Tibial artery (tissue), 4 donors: ENCODE results near the gene DAW1.

Experiments used
- DNase-seq, 2 donors: peaks; one replicate each; pipeline ENCODE4 v3.0.0-alpha.2; 2019
- H3K27ac ChIP-seq, 2 donors: fragments of 200-600 bp; sonication (generic) in 1 of 2; 1 replicate in 1 of 2; 2 replicates in 1 of 2; pipeline ENCODE4 v1.5.1; 2018 to 2019; ENCODE audit warnings: mild to moderate bottlenecking in 1 of 2
- H3K27me3 ChIP-seq, 2 donors: fragments of 200-600 bp; sonication (generic) in 1 of 2; one replicate each; pipeline versions ENCODE4 v1.5.1 to v1.6.0; 2016 to 2019
- H3K36me3 ChIP-seq, 3 donors: fragments of 200-600 bp; sonication (generic) in 2 of 3; one replicate each; pipeline ENCODE4 v1.5.1; 2016 to 2019; ENCODE audit warnings: mild to moderate bottlenecking in 2 of 3
- H3K4me1 ChIP-seq, 4 donors: fragments of 200-600 bp; sonication (generic) in 2 of 4; 1 replicate in 3 of 4; 2 replicates in 1 of 4; pipeline ENCODE4 v1.5.1; 2016 to 2019
- H3K4me3 ChIP-seq, 2 donors: fragments of 200-600 bp; sonication (generic) in 1 of 2; 1 replicate in 1 of 2; 2 replicates in 1 of 2; pipeline ENCODE4 v1.5.1; 2018 to 2019; ENCODE audit warnings: mild to moderate bottlenecking in 2 of 2
- H3K9me3 ChIP-seq, 3 donors: fragments of 200-600 bp; sonication (generic) in 1 of 3; one replicate each; pipeline ENCODE4 v1.5.1; 2016 to 2019
- CTCF ChIP-seq, 2 experiments: fragments of 200-600 bp in 1 of 2; fragments of 450-650 bp in 1 of 2; IDR thresholded peaks; one replicate each; pipeline ENCODE4 v1.5.1; 2017 to 2019; ENCODE audit warnings: antibody characterized with exemption in 2 of 2, mild to moderate bottlenecking in 1 of 2, moderate library complexity in 1 of 2
- intact Hi-C: fragments of 100-400 bp; cut with DNase I; formaldehyde crosslinking; loops from one replicate; pipeline ENCODE4 v1.15.0; 2023; ENCODE audit warnings: low total_unique reads

The DAW1 gene

GRCh38 chr2:227853204-227853629, 18.2 kb upstream of the DAW1 start:
- peaks cover 0 to 14% (median 0%) of the 10 kb centered on the region in 4 donors for H3K4me1 ChIP-seq
- H3K9me3 ChIP-seq: no peaks in the 10 kb centered on the region
- H3K36me3 ChIP-seq: no peaks in the 10 kb centered on the region
- no peak for DNase-seq
- TF ChIP-seq CTCF (IDR thresholded peaks at IDR 0.05): no peak
- H3K27me3 ChIP-seq: no peaks in the 10 kb centered on the region
- H3K27ac ChIP-seq: no peak overlapping the region
- H3K4me3 ChIP-seq: no peak overlapping the region
- intact Hi-C loops: no loop called here

- no peak for DNase-seq
- intact Hi-C loops: no loop called here
- Histone ChIP-seq H3K9me3 (no peaks in the 10 kb centered on the region), H3K27me3 (no peaks in the 10 kb centered on the region), H3K4me1 (peaks cover 0 to 10% (median 0%) of the 10 kb centered on the region in 4 donors), H3K4me3 (no peak overlapping the region), H3K27ac (no peak overlapping the region), H3K36me3 (no peaks in the 10 kb centered on the region)
- TF ChIP-seq CTCF (IDR thresholded peaks at IDR 0.05): no peak
Observed at GRCh38 chr2:227853765-227854271, 17.6 kb upstream of the DAW1 start.

GRCh38 chr2:227855440-227855839, 16.0 kb upstream of the DAW1 start:
- DNase-seq: no peak
- H3K4me1 ChIP-seq: peaks cover 0 to 18% (median 3%) of the 10 kb centered on the region in 4 donors
- intact Hi-C loops: no loop called here
- H3K27ac ChIP-seq: no peak overlapping the region
- no peaks in the 10 kb centered on the region for H3K9me3 ChIP-seq
- no peak overlapping the region for H3K4me3 ChIP-seq
- H3K27me3 ChIP-seq: no peaks in the 10 kb centered on the region
- no peaks in the 10 kb centered on the region for H3K36me3 ChIP-seq
- TF ChIP-seq CTCF (IDR thresholded peaks at IDR 0.05): no peak

GRCh38 chr2:227856697-227857096, 14.7 kb upstream of the DAW1 start:
- intact Hi-C loops: no loop called here

GRCh38 chr2:227860221-227860641, 11.2 kb upstream of the DAW1 start:
- H3K27ac ChIP-seq: peak overlapping the region; percentile 49 to 67
- no peaks in the 10 kb centered on the region for H3K36me3 ChIP-seq
- no peak for DNase-seq
- TF ChIP-seq CTCF (IDR thresholded peaks at IDR 0.05): no peak
- no peaks in the 10 kb centered on the region for H3K9me3 ChIP-seq
- H3K27me3 ChIP-seq: no peaks in the 10 kb centered on the region
- H3K4me3 ChIP-seq: no peak overlapping the region
- intact Hi-C loops: no loop called here
- peaks cover 0 to 46% (median 10%) of the 10 kb centered on the region in 4 donors for H3K4me1 ChIP-seq

More at GRCh38 chr2:227856697-227857096, 14.7 kb upstream of the DAW1 start:
- Histone ChIP-seq H3K27ac (no peak overlapping the region), H3K27me3 (no peaks in the 10 kb centered on the region), H3K36me3 (no peaks in the 10 kb centered on the region), H3K4me1 (peaks cover 0 to 29% (median 5%) of the 10 kb centered on the region in 4 donors), H3K9me3 (no peaks in the 10 kb centered on the region), H3K4me3 (no peak overlapping the region)
- no peak for TF ChIP-seq CTCF (IDR thresholded peaks at IDR 0.05)
- no peak for DNase-seq

GRCh38 chr2:227861011-227861410, 10.4 kb upstream of the DAW1 start:
- H3K27me3 ChIP-seq: no peaks in the 10 kb centered on the region
- H3K9me3 ChIP-seq: no peaks in the 10 kb centered on the region
- peaks cover 0 to 46% (median 10%) of the 10 kb centered on the region in 4 donors for H3K4me1 ChIP-seq
- no peak for TF ChIP-seq CTCF (IDR thresholded peaks at IDR 0.05)
- H3K27ac ChIP-seq: peak overlapping the region; percentile 49 to 67
- intact Hi-C loops: no loop called here
- no peaks in the 10 kb centered on the region for H3K36me3 ChIP-seq
- H3K4me3 ChIP-seq: no peak overlapping the region
- no peak for DNase-seq
